T1000 (cell line): ENCODE data around the gene PCNX1.

Experiments used
- DNase-seq: peaks from one replicate; lab custom pipeline; 2025; ENCODE audit warnings: mixed read lengths; lab: John Stamatoyannopoulos, UW

Gene PCNX1

GRCh38 chr14:70888681-70889175, 18.5 kb upstream of the PCNX1 start:
- DNase-seq: no peak

GRCh38 chr14:70889555-70889954, 17.7 kb upstream of the PCNX1 start:
- DNase-seq: no peak

- no peak for DNase-seq
Measured at GRCh38 chr14:70890826-70891659, 16.2 kb upstream of the PCNX1 start.

GRCh38 chr14:70891737-70892136, 15.5 kb upstream of the PCNX1 start:
- DNase-seq: no peak

- no peak for DNase-seq
Measured at GRCh38 chr14:70893062-70893845, 14.0 kb upstream of the PCNX1 start.

- no peak for DNase-seq
Measured at GRCh38 chr14:70893858-70894291, 13.4 kb upstream of the PCNX1 start.

- no peak for DNase-seq
Measured at GRCh38 chr14:70894868-70895267, 12.4 kb upstream of the PCNX1 start.

GRCh38 chr14:70896317-70896716, 10.9 kb upstream of the PCNX1 start:
- no peak for DNase-seq

GRCh38 chr14:70896981-70897380, 10.3 kb upstream of the PCNX1 start:
- DNase-seq: no peak

- no peak for DNase-seq
Measured at GRCh38 chr14:70897464-70897863, 9.8 kb upstream of the PCNX1 start.

- DNase-seq: no peak
Measured at GRCh38 chr14:70898111-70898745, 9.0 kb upstream of the PCNX1 start.

- DNase-seq: no peak
Measured at GRCh38 chr14:70901269-70901668, 6.0 kb upstream of the PCNX1 start.

- no peak for DNase-seq
Measured at GRCh38 chr14:70902184-70902583, 5.1 kb upstream of the PCNX1 start.

- DNase-seq: no peak
Measured at GRCh38 chr14:70904373-70904772, 2.9 kb upstream of the PCNX1 start.

- DNase-seq: no peak
Measured at GRCh38 chr14:70905301-70905700, 2.0 kb upstream of the PCNX1 start.

- no peak for DNase-seq
Measured at GRCh38 chr14:70906793-70907175, 475 bp upstream of the PCNX1 start.

- no peak for DNase-seq
Measured at GRCh38 chr14:70907996-70908934, 1.0 kb downstream of the PCNX1 start.

- no peak for DNase-seq
Measured at GRCh38 chr14:70908935-70909641, 1.8 kb downstream of the PCNX1 start.

GRCh38 chr14:70909733-70910614, 2.7 kb downstream of the PCNX1 start:
- DNase-seq: no peak

- no peak for DNase-seq
Measured at GRCh38 chr14:70915415-70915814, 8.2 kb downstream of the PCNX1 start.
